Liver (tissue), 9 donors: ENCODE results near the gene PCDHA13. TPM values are rescaled to one million over a fixed set of nuclear protein-coding genes. Genes with fewer than 3 reads are reported as not detected.

Experiments used
- DNase-seq: peaks from one replicate; pipeline ENCODE4 v3.0.0-alpha.2; 2017; ENCODE audit warnings: low spot score
- H3K27ac ChIP-seq, 2 donors: one replicate each; pipeline ENCODE4 v1.7.0; 2013; ENCODE audit warnings: inconsistent platforms in 2 of 2, low read length in 2 of 2, control low read depth in 1 of 2, low read depth in 1 of 2, mild to moderate bottlenecking in 1 of 2
- H3K27me3 ChIP-seq, 4 donors: one replicate each; pipeline versions ENCODE4 v1.6.1 to v1.7.0; 2013; ENCODE audit warnings: low read length in 3 of 4, inconsistent platforms in 1 of 4, mild to moderate bottlenecking in 1 of 4, moderate library complexity in 1 of 4; ENCODE audit not compliant: control insufficient read depth in 4 of 4, insufficient read depth in 4 of 4
- H3K36me3 ChIP-seq, 4 donors: one replicate each; pipeline versions ENCODE4 v1.6.1 to v1.7.0; 2013; ENCODE audit warnings: low read length in 3 of 4, mild to moderate bottlenecking in 3 of 4, low read depth in 1 of 4, moderate library complexity in 1 of 4; ENCODE audit not compliant: control insufficient read depth in 4 of 4, insufficient read depth in 3 of 4
- H3K4me1 ChIP-seq, 4 donors: one replicate each; pipeline versions ENCODE4 v1.6.1 to v1.7.0; 2013; ENCODE audit warnings: low read length in 3 of 4, mild to moderate bottlenecking in 3 of 4, moderate library complexity in 1 of 4; ENCODE audit not compliant: control insufficient read depth in 4 of 4, insufficient read depth in 4 of 4
- H3K4me3 ChIP-seq, 3 donors: one replicate each; pipeline versions ENCODE4 v1.6.1 to v1.7.0; 2013; ENCODE audit warnings: low read length in 3 of 3, control low read depth in 1 of 3, low read depth in 1 of 3, mild to moderate bottlenecking in 1 of 3
- H3K9ac ChIP-seq, 2 donors: one replicate each; pipeline ENCODE4 v1.7.0; 2013; ENCODE audit warnings: low read length in 2 of 2, mild to moderate bottlenecking in 2 of 2, moderate library complexity in 2 of 2, control low read depth in 1 of 2, low read depth in 1 of 2
- H3K9me3 ChIP-seq, 4 donors: one replicate each; pipeline versions ENCODE4 v1.6.1 to v1.7.0; 2013; ENCODE audit warnings: low read length in 3 of 4; ENCODE audit not compliant: control insufficient read depth in 4 of 4
- EGR1 ChIP-seq, 2 donors: IDR thresholded peaks; 2 replicates each; pipeline ENCODE4 v1.6.1; 2016 to 2018; ENCODE audit warnings: antibody characterized with exemption in 2 of 2, low read depth in 2 of 2
- FOXA1 ChIP-seq: IDR thresholded peaks from 2 replicates; pipeline ENCODE4 v1.6.1; 2016; ENCODE audit warnings: antibody characterized with exemption
- FOXA2 ChIP-seq: IDR thresholded peaks from 2 replicates; pipeline ENCODE4 v1.6.1; 2016; ENCODE audit warnings: antibody characterized with exemption
- GABPA ChIP-seq, 2 donors: IDR thresholded peaks in 1 of 2; conservative IDR thresholded peaks in 1 of 2; 2 replicates each; pipeline ENCODE4 v1.6.1; 2016; ENCODE audit warnings: antibody characterized with exemption in 2 of 2, mild to moderate bottlenecking in 1 of 2, moderate library complexity in 1 of 2
- HNF4A ChIP-seq, 2 donors: conservative IDR thresholded peaks; 2 replicates each; pipeline ENCODE4 v1.6.1; 2016; ENCODE audit warnings: antibody characterized with exemption in 2 of 2, mild to moderate bottlenecking in 2 of 2
- HNF4G ChIP-seq: IDR thresholded peaks from 2 replicates; pipeline ENCODE4 v1.6.1; 2016; ENCODE audit warnings: antibody characterized with exemption
- JUND ChIP-seq, 2 donors: IDR thresholded peaks; 2 replicates each; pipeline ENCODE4 v1.6.1; 2016; ENCODE audit warnings: antibody characterized with exemption in 2 of 2
- NR2F2 ChIP-seq: IDR thresholded peaks from 2 replicates; pipeline ENCODE4 v1.6.1; 2016; ENCODE audit warnings: antibody characterized with exemption
- RAD21 ChIP-seq, 2 donors: IDR thresholded peaks; 2 replicates each; pipeline ENCODE4 v1.6.1; 2016; ENCODE audit warnings: antibody characterized with exemption in 2 of 2, mild to moderate bottlenecking in 2 of 2
- RXRA ChIP-seq, 2 donors: IDR thresholded peaks; 2 replicates each; pipeline ENCODE4 v1.6.1; 2017 to 2018; ENCODE audit warnings: antibody characterized with exemption in 2 of 2, mild to moderate bottlenecking in 1 of 2
- SP1 ChIP-seq: IDR thresholded peaks from 2 replicates; pipeline ENCODE4 v1.6.1; 2018; ENCODE audit warnings: antibody characterized with exemption, mild to moderate bottlenecking
- TAF1 ChIP-seq: conservative IDR thresholded peaks from 2 replicates; pipeline ENCODE4 v1.6.1; 2016; ENCODE audit warnings: antibody characterized with exemption, mild to moderate bottlenecking
- YY1 ChIP-seq: IDR thresholded peaks from 2 replicates; pipeline ENCODE4 v1.6.1; 2016; ENCODE audit warnings: antibody characterized with exemption, mild to moderate bottlenecking
- WGBS: extraction: QIAGEN DNeasy Blood & Tissue Kit; methylation state at CpG from one replicate; pipeline ENCODE4 v1.1.7; 2013; 5-methylcytosine and 5-hydroxymethylcytosine counted together
- polyA plus RNA-seq, 2 donors: library from polyadenylated mRNA; stranded (reverse) in 1 of 2; unstranded in 1 of 2; fragments of 200-250 nt in 1 of 2; fragments of >200 nt in 1 of 2; fragmentation: Nextera tagmentation in 1 of 2; extraction: Ambion mirVana in 1 of 2; gene quantifications; one replicate each; pipeline versions ENCODE4 v1.2.1 to v1.2.3, GENCODE V29; 2013 to 2015
- total RNA-seq, 2 donors: library from RNA; depleted of rRNA; stranded (reverse); fragments of >200 nt; gene quantifications; one replicate each; pipeline ENCODE4 v1.2.3, GENCODE V29; 2014
- TF ChIP-seq, protein P1 (sequence below): IDR thresholded peaks from 2 replicates; pipeline ENCODE4 v1.6.1; 2016; ENCODE audit warnings: antibody characterized with exemption
- TF ChIP-seq, protein P2 (sequence below): IDR thresholded peaks from 2 replicates; pipeline ENCODE4 v1.6.1; 2016; ENCODE audit warnings: antibody characterized with exemption
- TF ChIP-seq, protein P3 (sequence below): IDR thresholded peaks from 2 replicates; pipeline ENCODE4 v1.6.1; 2016; ENCODE audit warnings: antibody characterized with exemption, mild to moderate bottlenecking
- TF ChIP-seq, protein P4 (sequence below): IDR thresholded peaks from 2 replicates; pipeline ENCODE4 v1.6.1; 2016; ENCODE audit warnings: antibody characterized with exemption
- TF ChIP-seq, protein P5 (sequence below): fragments of 150-350 bp; IDR thresholded peaks from 2 replicates; pipeline ENCODE4 v1.5.1; 2017; ENCODE audit warnings: improper control_type of control experiment, low read depth, low read length; ENCODE audit not compliant: missing input control
- donor health status: healthy.
- donor health status: healthy.
- donor health status: healthy.
- donor health status: healthy.
- donor health status: healthy.

PCDHA13 gene
- total and polyA plus RNA-seq, 4 donors, result 0.03 to 0.17 (median 0.07) TPM; not detected in 1

DNA sequence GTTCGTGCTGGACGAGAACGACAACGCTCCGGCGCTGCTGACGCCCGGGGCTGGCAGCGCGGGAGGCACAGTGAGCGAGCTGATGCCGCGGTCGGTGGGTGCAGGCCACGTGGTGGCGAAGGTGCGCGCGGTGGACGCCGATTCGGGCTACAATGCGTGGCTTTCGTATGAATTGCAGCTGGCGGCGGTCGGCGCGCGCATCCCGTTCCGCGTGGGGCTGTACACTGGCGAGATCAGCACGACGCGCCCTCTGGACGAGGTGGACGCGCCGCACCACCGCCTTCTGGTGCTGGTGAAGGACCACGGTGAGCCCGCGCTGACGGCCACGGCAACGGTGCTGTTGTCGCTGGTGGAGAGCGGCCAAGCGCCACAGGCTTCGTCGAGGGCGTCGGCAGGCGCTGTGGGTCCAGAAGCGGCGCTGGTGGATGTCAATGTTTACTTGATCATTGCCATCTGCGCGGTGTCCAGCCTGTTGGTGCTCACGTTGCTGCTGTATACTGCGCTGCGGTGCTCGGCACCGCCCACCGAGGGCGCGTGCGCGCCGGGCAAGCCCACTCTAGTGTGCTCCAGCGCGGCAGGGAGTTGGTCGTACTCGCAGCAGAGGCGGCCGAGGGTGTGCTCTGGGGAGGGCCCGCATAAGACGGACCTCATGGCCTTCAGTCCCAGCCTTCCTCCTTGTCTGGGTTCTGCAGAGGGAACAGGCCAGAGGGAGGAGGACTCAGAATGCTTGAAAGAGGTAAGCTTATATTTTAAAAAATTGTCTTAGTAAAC lies 2.2 kb downstream of the PCDHA13 start:
- no peak for DNase-seq
- H3K4me1 ChIP-seq, result peaks cover 0 to 2% (median 0%) of the 10 kb centered on the region in 4 donors
- H3K9ac ChIP-seq, result no peak overlapping the region
- peaks cover 0 to 8% (median 1%) of the 10 kb centered on the region in 4 donors for H3K27me3 ChIP-seq
- TF ChIP-seq HNF4A (conservative IDR thresholded peaks at IDR 0.05) (no peak), EGR1 (IDR thresholded peaks at IDR 0.05; ENCODE audit: low read depth in 2 of 2) (no peak), TAF1 (no peak), SP1 (no peak), RAD21 (IDR thresholded peaks at IDR 0.05) (no peak), FOXA1 (no peak), FOXA2 (no peak), RXRA (IDR thresholded peaks at IDR 0.05) (no peak), JUND (IDR thresholded peaks at IDR 0.05) (no peak), HNF4G (no peak), YY1 (no peak), NR2F2 (no peak), GABPA (IDR thresholded peaks at IDR 0.05 in 1 of 2, conservative IDR thresholded peaks at IDR 0.05 in 1 of 2) (no peak)
- TF ChIP-seq, protein P1, sequence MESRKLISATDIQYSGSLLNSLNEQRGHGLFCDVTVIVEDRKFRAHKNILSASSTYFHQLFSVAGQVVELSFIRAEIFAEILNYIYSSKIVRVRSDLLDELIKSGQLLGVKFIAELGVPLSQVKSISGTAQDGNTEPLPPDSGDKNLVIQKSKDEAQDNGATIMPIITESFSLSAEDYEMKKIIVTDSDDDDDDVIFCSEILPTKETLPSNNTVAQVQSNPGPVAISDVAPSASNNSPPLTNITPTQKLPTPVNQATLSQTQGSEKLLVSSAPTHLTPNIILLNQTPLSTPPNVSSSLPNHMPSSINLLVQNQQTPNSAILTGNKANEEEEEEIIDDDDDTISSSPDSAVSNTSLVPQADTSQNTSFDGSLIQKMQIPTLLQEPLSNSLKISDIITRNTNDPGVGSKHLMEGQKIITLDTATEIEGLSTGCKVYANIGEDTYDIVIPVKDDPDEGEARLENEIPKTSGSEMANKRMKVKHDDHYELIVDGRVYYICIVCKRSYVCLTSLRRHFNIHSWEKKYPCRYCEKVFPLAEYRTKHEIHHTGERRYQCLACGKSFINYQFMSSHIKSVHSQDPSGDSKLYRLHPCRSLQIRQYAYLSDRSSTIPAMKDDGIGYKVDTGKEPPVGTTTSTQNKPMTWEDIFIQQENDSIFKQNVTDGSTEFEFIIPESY, result no peak
- TF ChIP-seq, protein P2, sequence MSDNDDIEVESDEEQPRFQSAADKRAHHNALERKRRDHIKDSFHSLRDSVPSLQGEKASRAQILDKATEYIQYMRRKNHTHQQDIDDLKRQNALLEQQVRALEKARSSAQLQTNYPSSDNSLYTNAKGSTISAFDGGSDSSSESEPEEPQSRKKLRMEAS, result no peak
- TF ChIP-seq, protein P3, sequence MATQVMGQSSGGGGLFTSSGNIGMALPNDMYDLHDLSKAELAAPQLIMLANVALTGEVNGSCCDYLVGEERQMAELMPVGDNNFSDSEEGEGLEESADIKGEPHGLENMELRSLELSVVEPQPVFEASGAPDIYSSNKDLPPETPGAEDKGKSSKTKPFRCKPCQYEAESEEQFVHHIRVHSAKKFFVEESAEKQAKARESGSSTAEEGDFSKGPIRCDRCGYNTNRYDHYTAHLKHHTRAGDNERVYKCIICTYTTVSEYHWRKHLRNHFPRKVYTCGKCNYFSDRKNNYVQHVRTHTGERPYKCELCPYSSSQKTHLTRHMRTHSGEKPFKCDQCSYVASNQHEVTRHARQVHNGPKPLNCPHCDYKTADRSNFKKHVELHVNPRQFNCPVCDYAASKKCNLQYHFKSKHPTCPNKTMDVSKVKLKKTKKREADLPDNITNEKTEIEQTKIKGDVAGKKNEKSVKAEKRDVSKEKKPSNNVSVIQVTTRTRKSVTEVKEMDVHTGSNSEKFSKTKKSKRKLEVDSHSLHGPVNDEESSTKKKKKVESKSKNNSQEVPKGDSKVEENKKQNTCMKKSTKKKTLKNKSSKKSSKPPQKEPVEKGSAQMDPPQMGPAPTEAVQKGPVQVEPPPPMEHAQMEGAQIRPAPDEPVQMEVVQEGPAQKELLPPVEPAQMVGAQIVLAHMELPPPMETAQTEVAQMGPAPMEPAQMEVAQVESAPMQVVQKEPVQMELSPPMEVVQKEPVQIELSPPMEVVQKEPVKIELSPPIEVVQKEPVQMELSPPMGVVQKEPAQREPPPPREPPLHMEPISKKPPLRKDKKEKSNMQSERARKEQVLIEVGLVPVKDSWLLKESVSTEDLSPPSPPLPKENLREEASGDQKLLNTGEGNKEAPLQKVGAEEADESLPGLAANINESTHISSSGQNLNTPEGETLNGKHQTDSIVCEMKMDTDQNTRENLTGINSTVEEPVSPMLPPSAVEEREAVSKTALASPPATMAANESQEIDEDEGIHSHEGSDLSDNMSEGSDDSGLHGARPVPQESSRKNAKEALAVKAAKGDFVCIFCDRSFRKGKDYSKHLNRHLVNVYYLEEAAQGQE, result no peak
- TF ChIP-seq, protein P4, sequence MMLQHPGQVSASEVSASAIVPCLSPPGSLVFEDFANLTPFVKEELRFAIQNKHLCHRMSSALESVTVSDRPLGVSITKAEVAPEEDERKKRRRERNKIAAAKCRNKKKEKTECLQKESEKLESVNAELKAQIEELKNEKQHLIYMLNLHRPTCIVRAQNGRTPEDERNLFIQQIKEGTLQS, result no peak
- TF ChIP-seq, protein P5, sequence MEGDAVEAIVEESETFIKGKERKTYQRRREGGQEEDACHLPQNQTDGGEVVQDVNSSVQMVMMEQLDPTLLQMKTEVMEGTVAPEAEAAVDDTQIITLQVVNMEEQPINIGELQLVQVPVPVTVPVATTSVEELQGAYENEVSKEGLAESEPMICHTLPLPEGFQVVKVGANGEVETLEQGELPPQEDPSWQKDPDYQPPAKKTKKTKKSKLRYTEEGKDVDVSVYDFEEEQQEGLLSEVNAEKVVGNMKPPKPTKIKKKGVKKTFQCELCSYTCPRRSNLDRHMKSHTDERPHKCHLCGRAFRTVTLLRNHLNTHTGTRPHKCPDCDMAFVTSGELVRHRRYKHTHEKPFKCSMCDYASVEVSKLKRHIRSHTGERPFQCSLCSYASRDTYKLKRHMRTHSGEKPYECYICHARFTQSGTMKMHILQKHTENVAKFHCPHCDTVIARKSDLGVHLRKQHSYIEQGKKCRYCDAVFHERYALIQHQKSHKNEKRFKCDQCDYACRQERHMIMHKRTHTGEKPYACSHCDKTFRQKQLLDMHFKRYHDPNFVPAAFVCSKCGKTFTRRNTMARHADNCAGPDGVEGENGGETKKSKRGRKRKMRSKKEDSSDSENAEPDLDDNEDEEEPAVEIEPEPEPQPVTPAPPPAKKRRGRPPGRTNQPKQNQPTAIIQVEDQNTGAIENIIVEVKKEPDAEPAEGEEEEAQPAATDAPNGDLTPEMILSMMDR, result no peak
- H3K36me3 ChIP-seq, result no peaks in the 10 kb centered on the region
- H3K27ac ChIP-seq, result no peak overlapping the region
- 34% methylated on average over 79 of the region's 79 CpGs for WGBS
- peaks cover 0 to 26% (median 18%) of the 10 kb centered on the region in 4 donors for H3K9me3 ChIP-seq
- H3K4me3 ChIP-seq, result no peak overlapping the region
